ENCODE results near the gene CEP72.

The CEP72 gene

DNA sequence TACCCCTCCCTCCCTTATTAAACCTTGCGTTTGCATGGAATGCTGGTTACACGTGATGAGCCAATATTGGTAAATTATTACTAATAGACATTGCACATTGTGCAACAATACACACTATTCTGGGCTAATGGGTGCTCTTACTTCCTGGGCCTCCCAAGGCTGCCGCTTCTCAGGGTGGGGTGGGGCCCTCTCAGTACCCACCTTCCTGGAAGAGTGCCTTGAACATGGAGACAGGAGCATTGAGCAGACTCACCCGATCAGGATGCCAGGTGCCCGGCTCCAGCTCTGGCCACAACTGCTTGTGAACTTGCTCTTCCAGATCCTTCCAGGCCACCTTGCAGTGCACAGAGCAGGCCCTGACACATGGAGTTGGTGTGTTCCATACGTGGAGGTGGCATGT, 24.7 kb upstream of the CEP72 start:
- H3K36me3 ChIP-seq: no peaks in the 10 kb centered on the region
- H3K27me3 ChIP-seq: peaks cover 50% of the 10 kb centered on the region
- H3K4me1 ChIP-seq (ENCODE audit: control insufficient read depth in 1 of 2, insufficient read depth in 1 of 2, low read depth in 1 of 2, low read length in 1 of 2): no peaks in the 10 kb centered on the region
- H3K27ac ChIP-seq: no peak overlapping the region
- TF ChIP-seq, protein P1, sequence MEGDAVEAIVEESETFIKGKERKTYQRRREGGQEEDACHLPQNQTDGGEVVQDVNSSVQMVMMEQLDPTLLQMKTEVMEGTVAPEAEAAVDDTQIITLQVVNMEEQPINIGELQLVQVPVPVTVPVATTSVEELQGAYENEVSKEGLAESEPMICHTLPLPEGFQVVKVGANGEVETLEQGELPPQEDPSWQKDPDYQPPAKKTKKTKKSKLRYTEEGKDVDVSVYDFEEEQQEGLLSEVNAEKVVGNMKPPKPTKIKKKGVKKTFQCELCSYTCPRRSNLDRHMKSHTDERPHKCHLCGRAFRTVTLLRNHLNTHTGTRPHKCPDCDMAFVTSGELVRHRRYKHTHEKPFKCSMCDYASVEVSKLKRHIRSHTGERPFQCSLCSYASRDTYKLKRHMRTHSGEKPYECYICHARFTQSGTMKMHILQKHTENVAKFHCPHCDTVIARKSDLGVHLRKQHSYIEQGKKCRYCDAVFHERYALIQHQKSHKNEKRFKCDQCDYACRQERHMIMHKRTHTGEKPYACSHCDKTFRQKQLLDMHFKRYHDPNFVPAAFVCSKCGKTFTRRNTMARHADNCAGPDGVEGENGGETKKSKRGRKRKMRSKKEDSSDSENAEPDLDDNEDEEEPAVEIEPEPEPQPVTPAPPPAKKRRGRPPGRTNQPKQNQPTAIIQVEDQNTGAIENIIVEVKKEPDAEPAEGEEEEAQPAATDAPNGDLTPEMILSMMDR (IDR thresholded peaks at IDR 0.05): no peak
- no peak overlapping the region for H3K4me3 ChIP-seq (ENCODE audit: low read depth in 1 of 2, low read length in 1 of 2)
- no peaks in the 10 kb centered on the region for H3K9me3 ChIP-seq

DNA sequence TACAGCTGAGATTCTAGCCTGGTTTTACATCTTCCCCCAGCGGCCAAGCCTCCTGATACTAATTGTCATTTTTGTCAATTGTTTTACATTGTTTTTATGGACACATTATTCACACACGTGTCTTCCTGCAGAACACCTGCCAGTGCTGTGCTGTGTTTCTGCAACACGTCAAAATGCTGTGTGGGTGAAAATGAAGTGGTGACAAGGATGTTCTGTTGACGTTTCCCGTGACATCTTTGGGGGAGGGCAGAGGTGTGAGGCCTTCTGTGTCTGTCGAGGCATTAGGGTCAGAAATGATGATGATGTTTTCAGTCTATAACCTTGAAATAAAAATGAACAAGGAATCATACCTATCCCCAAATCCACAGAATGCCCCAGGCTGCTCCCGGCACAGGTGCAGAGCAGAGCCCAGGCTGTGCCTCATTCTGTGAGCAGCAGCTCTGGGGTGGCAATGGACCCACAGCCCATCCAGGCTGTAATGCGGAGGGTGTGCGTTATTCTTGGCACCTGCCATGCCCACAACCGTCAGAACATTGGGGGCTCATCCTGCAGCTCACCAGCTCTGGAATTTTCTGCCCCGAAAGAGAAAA, 23.6 kb upstream of the CEP72 start:
- H3K36me3 ChIP-seq: no peaks in the 10 kb centered on the region
- H3K4me3 ChIP-seq (ENCODE audit: low read depth in 1 of 2, low read length in 1 of 2): no peak overlapping the region
- H3K9me3 ChIP-seq: no peaks in the 10 kb centered on the region
- TF ChIP-seq, protein P1 (IDR thresholded peaks at IDR 0.05): no peak
- H3K4me1 ChIP-seq (ENCODE audit: control insufficient read depth in 1 of 2, insufficient read depth in 1 of 2, low read depth in 1 of 2, low read length in 1 of 2): no peaks in the 10 kb centered on the region
- H3K27me3 ChIP-seq: peaks cover 52% of the 10 kb centered on the region
- no peak overlapping the region for H3K27ac ChIP-seq

DNA sequence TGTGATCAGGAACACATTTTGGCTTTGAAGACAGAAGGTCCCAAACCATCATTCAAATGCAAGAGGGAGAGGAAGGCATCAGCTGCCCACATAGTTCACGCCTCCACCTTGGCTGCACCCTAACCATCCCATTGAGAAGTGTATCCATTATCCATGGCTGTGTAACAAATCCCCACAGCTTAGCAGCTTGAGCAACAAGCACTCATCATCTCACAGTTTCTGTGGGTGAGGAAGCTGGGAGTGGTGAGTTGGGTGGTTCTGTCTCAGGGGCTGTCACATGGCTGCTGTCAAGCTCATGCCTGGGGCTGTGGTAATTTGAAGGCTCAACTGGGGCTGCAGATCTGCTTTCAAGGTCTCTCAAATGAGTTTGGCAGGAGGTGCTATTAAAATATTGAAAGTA, 23.0 kb upstream of the CEP72 start:
- Histone ChIP-seq H3K4me3 (ENCODE audit: low read depth in 1 of 2, low read length in 1 of 2) (no peak overlapping the region), H3K27me3 (peaks cover 59% of the 10 kb centered on the region), H3K27ac (no peak overlapping the region), H3K36me3 (no peaks in the 10 kb centered on the region), H3K4me1 (ENCODE audit: control insufficient read depth in 1 of 2, insufficient read depth in 1 of 2, low read depth in 1 of 2, low read length in 1 of 2) (no peaks in the 10 kb centered on the region), H3K9me3 (no peaks in the 10 kb centered on the region)
- TF ChIP-seq, protein P1 (IDR thresholded peaks at IDR 0.05): no peak

DNA sequence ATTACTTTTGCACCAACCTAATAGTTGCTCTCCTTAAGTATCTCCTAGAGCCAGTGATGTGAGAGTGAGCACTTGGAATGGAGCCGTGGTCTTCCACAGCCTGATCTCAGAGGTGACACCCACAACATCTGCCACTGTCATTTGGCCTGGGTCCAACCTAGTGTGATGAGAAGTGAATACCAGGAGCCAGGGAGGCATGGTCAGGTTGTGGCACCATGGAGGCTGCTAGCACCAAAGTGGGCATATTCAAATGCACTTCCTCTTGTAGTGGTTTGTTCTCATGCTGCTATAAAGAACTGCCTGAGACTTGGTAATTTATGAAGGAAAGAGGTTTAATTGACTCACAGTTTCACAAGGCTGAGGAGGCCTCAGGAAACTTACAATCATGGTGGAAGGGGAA, 22.6 kb upstream of the CEP72 start:
- H3K27me3 ChIP-seq: peaks cover 63% of the 10 kb centered on the region
- no peak overlapping the region for H3K4me3 ChIP-seq (ENCODE audit: low read depth in 1 of 2, low read length in 1 of 2)
- H3K9me3 ChIP-seq: no peaks in the 10 kb centered on the region
- H3K4me1 ChIP-seq (ENCODE audit: control insufficient read depth in 1 of 2, insufficient read depth in 1 of 2, low read depth in 1 of 2, low read length in 1 of 2): no peaks in the 10 kb centered on the region
- TF ChIP-seq, protein P1 (IDR thresholded peaks at IDR 0.05): no peak
- H3K36me3 ChIP-seq: no peaks in the 10 kb centered on the region
- no peak overlapping the region for H3K27ac ChIP-seq

DNA sequence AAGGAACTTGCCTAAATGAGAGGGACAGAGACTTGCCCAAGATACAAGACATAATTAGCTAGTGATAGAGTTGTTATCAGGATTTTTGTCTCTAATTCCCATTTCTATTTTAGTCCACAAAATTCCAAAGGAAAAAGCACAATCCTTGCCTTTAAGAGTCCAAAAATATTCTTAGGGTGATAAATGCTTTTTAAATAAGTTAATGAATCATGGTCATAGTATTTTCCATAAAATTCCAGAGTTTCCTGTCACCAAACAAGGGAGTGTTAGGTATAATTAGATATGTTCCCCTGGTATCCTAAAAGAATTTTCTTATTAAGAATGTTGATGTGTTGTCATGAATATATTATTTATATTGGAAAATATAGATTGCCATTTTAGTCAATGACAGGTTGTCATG, 21.8 kb upstream of the CEP72 start:
- TF ChIP-seq, protein P1 (IDR thresholded peaks at IDR 0.05): no peak
- Histone ChIP-seq H3K4me3 (ENCODE audit: low read depth in 1 of 2, low read length in 1 of 2) (no peak overlapping the region), H3K4me1 (ENCODE audit: control insufficient read depth in 1 of 2, insufficient read depth in 1 of 2, low read depth in 1 of 2, low read length in 1 of 2) (no peaks in the 10 kb centered on the region), H3K27ac (no peak overlapping the region), H3K9me3 (no peaks in the 10 kb centered on the region), H3K27me3 (peaks cover 65% of the 10 kb centered on the region), H3K36me3 (no peaks in the 10 kb centered on the region)

DNA sequence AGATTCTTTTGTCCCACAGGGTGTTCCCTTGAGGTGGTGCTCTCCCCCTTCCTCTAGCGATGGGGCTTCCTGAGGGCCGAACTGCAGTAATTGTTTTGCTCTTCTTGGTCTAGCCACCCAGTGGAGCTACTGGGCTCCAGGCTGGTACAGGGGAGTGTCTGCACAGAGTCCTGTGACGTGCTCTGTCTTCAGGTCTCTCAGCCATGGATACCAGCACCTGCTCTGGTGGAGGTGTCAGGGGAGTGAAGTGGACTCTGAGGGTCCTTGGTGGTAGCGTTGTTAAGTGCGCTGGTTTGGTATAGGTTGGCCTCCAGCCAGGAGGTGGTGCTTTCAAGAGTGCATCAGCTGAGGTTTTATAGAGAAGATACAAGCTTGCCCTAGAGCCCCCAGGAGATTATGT, 20.4 kb upstream of the CEP72 start:
- no peaks in the 10 kb centered on the region for H3K9me3 ChIP-seq
- no peak overlapping the region for H3K27ac ChIP-seq
- peaks cover 70% of the 10 kb centered on the region for H3K27me3 ChIP-seq
- no peak overlapping the region for H3K4me3 ChIP-seq (ENCODE audit: low read depth in 1 of 2, low read length in 1 of 2)
- no peaks in the 10 kb centered on the region for H3K4me1 ChIP-seq (ENCODE audit: control insufficient read depth in 1 of 2, insufficient read depth in 1 of 2, low read depth in 1 of 2, low read length in 1 of 2)
- no peaks in the 10 kb centered on the region for H3K36me3 ChIP-seq
- TF ChIP-seq, protein P1 (IDR thresholded peaks at IDR 0.05): no peak
